ENCODE measurements around the gene THBS4.

THBS4 gene

DNA sequence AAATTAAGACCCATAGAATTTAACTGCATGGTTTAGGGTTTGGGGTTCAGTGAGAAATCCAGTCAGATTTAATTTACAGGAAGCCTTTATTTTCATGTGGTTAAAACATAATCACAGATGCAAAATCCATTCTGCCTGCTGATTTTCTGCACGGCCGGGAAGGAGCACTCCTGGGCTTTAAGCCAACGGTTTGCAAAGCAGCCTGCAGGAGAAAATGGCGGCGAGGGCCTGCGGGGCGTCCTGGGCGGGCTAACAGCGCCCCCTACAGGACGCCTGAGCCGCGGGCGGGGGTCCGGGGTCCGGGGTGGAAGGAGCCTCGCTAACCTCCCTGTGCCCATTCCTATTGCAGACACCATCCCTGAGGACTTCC lies 47.6 kb downstream of the THBS4 start (continued):
- no peak for TF ChIP-seq PRDM6 (tag by site-specific recombination; IDR thresholded peaks at IDR 0.05)

DNA sequence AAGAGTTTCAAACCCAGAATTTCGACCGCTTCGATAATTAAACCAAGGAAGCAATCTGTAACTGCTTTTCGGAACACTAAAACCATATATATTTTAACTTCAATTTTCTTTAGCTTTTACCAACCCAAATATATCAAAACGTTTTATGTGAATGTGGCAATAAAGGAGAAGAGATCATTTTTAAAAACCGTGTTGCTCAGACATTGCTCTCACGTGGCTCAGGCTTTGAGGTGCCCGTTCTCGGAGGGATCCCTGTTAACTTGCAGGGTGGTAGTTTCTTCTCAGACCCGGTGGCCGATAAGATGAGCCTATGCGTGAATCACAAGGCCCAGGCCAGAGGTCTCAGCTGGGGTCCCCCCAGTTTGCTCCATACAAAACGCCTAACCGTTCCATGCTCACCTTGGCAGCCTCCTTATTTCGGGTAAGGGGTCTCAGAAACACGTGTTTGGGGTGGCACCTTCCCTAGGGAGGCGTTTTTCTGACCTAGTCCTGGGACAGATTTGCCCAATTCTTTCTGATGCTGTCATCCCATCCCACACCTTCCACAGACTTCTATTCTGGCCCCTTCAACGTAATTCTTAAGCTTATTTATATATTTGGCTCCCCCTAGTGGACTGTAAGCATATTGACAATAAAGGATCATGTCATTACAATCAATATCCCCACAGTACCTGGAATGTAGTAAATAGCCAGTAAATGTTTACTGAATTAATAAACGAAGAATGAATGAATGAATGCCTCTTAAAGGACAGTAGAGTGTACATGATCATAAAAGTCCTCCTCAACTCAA lies 48.1 kb downstream of the THBS4 start:
- no peaks in the 10 kb centered on the region for H3K9me3 ChIP-seq (ENCODE audit: control insufficient read depth, insufficient read depth, low read depth, low read length)
- CTCF ChIA-PET = interaction anchor here (0.5 to 3.5 kb wide), 68 partner anchors 9 to 1063 kb away, joined by 3 to 25 read pairs (median 4); no protein-coding TSS in a partner anchor
- POLR2A ChIA-PET = interaction anchor here (0.5 to 0.8 kb wide), 2 partner anchors 224 to 1020 kb away, joined by 3 to 4 read pairs; no protein-coding TSS in a partner anchor
- no peak overlapping the region for H3K4me3 ChIP-seq (ENCODE audit: low read depth, low read length)
- no peaks in the 10 kb centered on the region for H3K36me3 ChIP-seq (ENCODE audit: control insufficient read depth in 2 of 2, insufficient read depth in 1 of 2, low read length in 2 of 2)
- no peaks in the 10 kb centered on the region for H3K4me1 ChIP-seq (ENCODE audit: control insufficient read depth, insufficient read depth, low read length)
- H3K27ac ChIP-seq (ENCODE audit: extremely low read depth, low read depth, low read length) = no peak overlapping the region
- TF ChIP-seq ZNF600 (tag by site-specific recombination; IDR thresholded peaks at IDR 0.05) (peak; percentile 24; the same call in 1 of the 2 replicates), PRDM10 (tag by site-specific recombination; IDR thresholded peaks at IDR 0.05) (peak; percentile 41; the same call in 1 of the 2 replicates), ZNF654 (tag by site-specific recombination; IDR thresholded peaks at IDR 0.05; ENCODE audit: low read depth) (peak; percentile 88), KLF16 (tag by site-specific recombination; IDR thresholded peaks at IDR 0.05) (no peak), ZNF701 (tag by site-specific recombination; IDR thresholded peaks at IDR 0.05) (no peak), ZNF513 (tag by site-specific recombination; IDR thresholded peaks at IDR 0.05) (no peak), ZNF10 (tag by site-specific recombination; IDR thresholded peaks at IDR 0.05) (peak; percentile 78), ZEB2 (tag by site-specific recombination; IDR thresholded peaks at IDR 0.05) (peak; percentile 38; the same call in 1 of the 2 replicates), IKZF3 (tag by site-specific recombination; IDR thresholded peaks at IDR 0.05) (peak; percentile 20; the same call in 1 of the 2 replicates), ZBTB17 (tag by site-specific recombination; IDR thresholded peaks at IDR 0.05) (0 out of 2 replicates have a peak, but pooled peaks have one; percentile 3), EGR2 (tag by site-specific recombination; IDR thresholded peaks at IDR 0.05; ENCODE audit: low read depth) (0 out of 2 replicates have a peak, but pooled peaks have one; percentile 31), ZNF366 (tag by site-specific recombination; conservative IDR thresholded peaks at IDR 0.05) (peak; percentile 44), ZNF335 (tag by site-specific recombination; conservative IDR thresholded peaks at IDR 0.05) (peak; percentile 64), ZNF426 (tag by site-specific recombination; IDR thresholded peaks at IDR 0.05) (no peak), ZNF645 (tag by site-specific recombination; IDR thresholded peaks at IDR 0.05) (no peak)
- TF ChIP-seq, protein P1, sequence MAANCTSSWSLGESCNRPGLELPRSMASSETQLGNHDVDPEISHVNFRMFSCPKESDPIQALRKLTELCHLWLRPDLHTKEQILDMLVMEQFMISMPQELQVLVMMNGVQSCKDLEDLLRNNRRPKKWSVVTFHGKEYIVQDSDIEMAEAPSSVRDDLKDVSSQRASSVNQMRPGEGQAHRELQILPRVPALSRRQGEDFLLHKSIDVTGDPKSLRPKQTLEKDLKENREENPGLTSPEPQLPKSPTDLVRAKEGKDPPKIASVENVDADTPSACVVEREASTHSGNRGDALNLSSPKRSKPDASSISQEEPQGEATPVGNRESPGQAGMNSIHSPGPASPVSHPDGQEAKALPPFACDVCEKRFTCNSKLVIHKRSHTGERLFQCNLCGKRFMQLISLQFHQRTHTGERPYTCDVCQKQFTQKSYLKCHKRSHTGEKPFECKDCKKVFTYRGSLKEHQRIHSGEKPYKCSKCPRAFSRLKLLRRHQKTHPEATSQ (tag by site-specific recombination; IDR thresholded peaks at IDR 0.05) = no peak
- TF ChIP-seq, protein P2, sequence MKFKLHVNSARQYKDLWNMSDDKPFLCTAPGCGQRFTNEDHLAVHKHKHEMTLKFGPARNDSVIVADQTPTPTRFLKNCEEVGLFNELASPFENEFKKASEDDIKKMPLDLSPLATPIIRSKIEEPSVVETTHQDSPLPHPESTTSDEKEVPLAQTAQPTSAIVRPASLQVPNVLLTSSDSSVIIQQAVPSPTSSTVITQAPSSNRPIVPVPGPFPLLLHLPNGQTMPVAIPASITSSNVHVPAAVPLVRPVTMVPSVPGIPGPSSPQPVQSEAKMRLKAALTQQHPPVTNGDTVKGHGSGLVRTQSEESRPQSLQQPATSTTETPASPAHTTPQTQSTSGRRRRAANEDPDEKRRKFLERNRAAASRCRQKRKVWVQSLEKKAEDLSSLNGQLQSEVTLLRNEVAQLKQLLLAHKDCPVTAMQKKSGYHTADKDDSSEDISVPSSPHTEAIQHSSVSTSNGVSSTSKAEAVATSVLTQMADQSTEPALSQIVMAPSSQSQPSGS (tag by site-specific recombination; IDR thresholded peaks at IDR 0.05; ENCODE audit: low read depth) = peak; percentile 77
- TF ChIP-seq, protein P3, sequence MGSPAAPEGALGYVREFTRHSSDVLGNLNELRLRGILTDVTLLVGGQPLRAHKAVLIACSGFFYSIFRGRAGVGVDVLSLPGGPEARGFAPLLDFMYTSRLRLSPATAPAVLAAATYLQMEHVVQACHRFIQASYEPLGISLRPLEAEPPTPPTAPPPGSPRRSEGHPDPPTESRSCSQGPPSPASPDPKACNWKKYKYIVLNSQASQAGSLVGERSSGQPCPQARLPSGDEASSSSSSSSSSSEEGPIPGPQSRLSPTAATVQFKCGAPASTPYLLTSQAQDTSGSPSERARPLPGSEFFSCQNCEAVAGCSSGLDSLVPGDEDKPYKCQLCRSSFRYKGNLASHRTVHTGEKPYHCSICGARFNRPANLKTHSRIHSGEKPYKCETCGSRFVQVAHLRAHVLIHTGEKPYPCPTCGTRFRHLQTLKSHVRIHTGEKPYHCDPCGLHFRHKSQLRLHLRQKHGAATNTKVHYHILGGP (tag by site-specific recombination; IDR thresholded peaks at IDR 0.05) = no peak
- TF ChIP-seq, protein P4, sequence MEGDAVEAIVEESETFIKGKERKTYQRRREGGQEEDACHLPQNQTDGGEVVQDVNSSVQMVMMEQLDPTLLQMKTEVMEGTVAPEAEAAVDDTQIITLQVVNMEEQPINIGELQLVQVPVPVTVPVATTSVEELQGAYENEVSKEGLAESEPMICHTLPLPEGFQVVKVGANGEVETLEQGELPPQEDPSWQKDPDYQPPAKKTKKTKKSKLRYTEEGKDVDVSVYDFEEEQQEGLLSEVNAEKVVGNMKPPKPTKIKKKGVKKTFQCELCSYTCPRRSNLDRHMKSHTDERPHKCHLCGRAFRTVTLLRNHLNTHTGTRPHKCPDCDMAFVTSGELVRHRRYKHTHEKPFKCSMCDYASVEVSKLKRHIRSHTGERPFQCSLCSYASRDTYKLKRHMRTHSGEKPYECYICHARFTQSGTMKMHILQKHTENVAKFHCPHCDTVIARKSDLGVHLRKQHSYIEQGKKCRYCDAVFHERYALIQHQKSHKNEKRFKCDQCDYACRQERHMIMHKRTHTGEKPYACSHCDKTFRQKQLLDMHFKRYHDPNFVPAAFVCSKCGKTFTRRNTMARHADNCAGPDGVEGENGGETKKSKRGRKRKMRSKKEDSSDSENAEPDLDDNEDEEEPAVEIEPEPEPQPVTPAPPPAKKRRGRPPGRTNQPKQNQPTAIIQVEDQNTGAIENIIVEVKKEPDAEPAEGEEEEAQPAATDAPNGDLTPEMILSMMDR (tag by site-specific recombination; IDR thresholded peaks at IDR 0.05) = peak; percentile 42; the same call in 1 of the 2 replicates

All from HEK293 (cell line).